Prostate gland (tissue), 2 donors: ENCODE measurements around the gene IMMP1L. TPM values are rescaled to one million over a fixed set of nuclear protein-coding genes. Genes with fewer than 3 reads are reported as not detected.

Experiments used
- DNase-seq: peaks from one replicate; pipeline ENCODE4 v3.0.0-alpha.2; 2019; ENCODE audit warnings: low spot score
- H3K27ac ChIP-seq, 2 donors: fragments of 200-600 bp; sonication (generic); 2 replicates each; pipeline ENCODE4 v1.5.1; 2017 to 2019
- H3K27me3 ChIP-seq: fragments of 200-600 bp; sonication (generic); replicated peaks from 2 replicates; pipeline ENCODE4 v1.5.1; 2019; ENCODE audit not compliant: insufficient read depth
- H3K36me3 ChIP-seq, 2 donors: fragments of 200-600 bp; sonication (generic); 1 replicate in 1 of 2; 2 replicates in 1 of 2; pipeline versions ENCODE4 v1.5.1 to v1.8.1; 2017 to 2019
- H3K4me1 ChIP-seq: fragments of 200-600 bp; sonication (generic); replicated peaks from 2 replicates; pipeline ENCODE4 v1.5.1; 2019
- H3K4me3 ChIP-seq, 2 donors: fragments of 200-600 bp; sonication (generic); 2 replicates each; pipeline ENCODE4 v1.5.1; 2017 to 2019
- H3K9me3 ChIP-seq: fragments of 200-600 bp; sonication (generic); 2 replicates; pipeline ENCODE4 v1.5.1; 2017
- CTCF ChIP-seq, 4 experiments: fragments of 200-600 bp in 2 of 4; fragments of 450-650 bp in 2 of 4; sonication (generic) in 2 of 4; IDR thresholded peaks; 1 replicate in 3 of 4; 2 replicates in 1 of 4; pipeline ENCODE4 v1.5.1; 2016 to 2019; ENCODE audit warnings: antibody characterized with exemption in 4 of 4, mild to moderate bottlenecking in 2 of 4, moderate library complexity in 2 of 4
- POLR2A ChIP-seq: fragments of 450-650 bp; IDR thresholded peaks from one replicate; pipeline ENCODE4 v1.6.1; 2016; ENCODE audit warnings: antibody characterized with exemption, mild to moderate bottlenecking
- POLR2AphosphoS5 ChIP-seq: sonication (generic); formaldehyde crosslinking; IDR thresholded peaks from one replicate; pipeline ENCODE4 v1.6.1; 2017; ENCODE audit warnings: antibody characterized with exemption
- WGBS: methylation state at CpG from one replicate; pipeline ENCODE4 v1.1.5; 2018; 5-methylcytosine and 5-hydroxymethylcytosine counted together
- intact Hi-C: fragments of 100-400 bp; cut with DNase I; formaldehyde crosslinking; loops from one replicate; pipeline ENCODE4 v1.14.2; 2022
- total RNA-seq, 2 donors: library from RNA; depleted of rRNA; stranded (reverse); fragments of >200 nt; gene quantifications; one replicate each; pipeline ENCODE4 v1.1.0, GENCODE V29; 2016

IMMP1L gene
- total RNA-seq, 2 donors from 2014 or later, result 25.2 to 72.9 TPM

GRCh38 chr11:31441296-31441695 lies 68.1 kb downstream of the IMMP1L start:
- no peaks in the 10 kb centered on the region for H3K9me3 ChIP-seq
- DNase-seq, result no peak
- no peaks in the 10 kb centered on the region for H3K27me3 ChIP-seq
- no peak for TF ChIP-seq POLR2AphosphoS5
- TF ChIP-seq POLR2A, result no peak
- no peak for TF ChIP-seq CTCF (IDR thresholded peaks at IDR 0.05)
- H3K4me3 ChIP-seq, result no peak overlapping the region
- no peaks in the 10 kb centered on the region for H3K36me3 ChIP-seq
- H3K4me1 ChIP-seq, result no peaks in the 10 kb centered on the region
- H3K27ac ChIP-seq, result no peak overlapping the region
- intact Hi-C loops, result no loop called here

GRCh38 chr11:31437742-31438435 lies 71.5 kb downstream of the IMMP1L start:
- Histone ChIP-seq H3K4me3 (no peak overlapping the region), H3K36me3 (no peaks in the 10 kb centered on the region), H3K9me3 (no peaks in the 10 kb centered on the region), H3K27me3 (no peaks in the 10 kb centered on the region), H3K27ac (no peak overlapping the region), H3K4me1 (no peaks in the 10 kb centered on the region)
- TF ChIP-seq POLR2A, result no peak
- TF ChIP-seq CTCF (IDR thresholded peaks at IDR 0.05), result no peak
- intact Hi-C loops, result no loop called here
- no peak for DNase-seq
- 96% methylated on average over 2 of the region's 2 CpGs for WGBS

GRCh38 chr11:31433851-31434250 lies 75.6 kb downstream of the IMMP1L start:
- no peaks in the 10 kb centered on the region for H3K36me3 ChIP-seq
- TF ChIP-seq POLR2AphosphoS5, result no peak
- intact Hi-C loops, result no loop called here
- no peaks in the 10 kb centered on the region for H3K9me3 ChIP-seq
- no peak overlapping the region for H3K27ac ChIP-seq
- no peaks in the 10 kb centered on the region for H3K4me1 ChIP-seq
- H3K4me3 ChIP-seq, result no peak overlapping the region
- H3K27me3 ChIP-seq, result no peaks in the 10 kb centered on the region
- no peak for DNase-seq
- 98% methylated on average over 1 of the region's 1 CpG for WGBS

- no peaks in the 10 kb centered on the region for H3K9me3 ChIP-seq
- no peak overlapping the region for H3K27ac ChIP-seq
- intact Hi-C loops, result no loop called here
- H3K4me1 ChIP-seq, result no peaks in the 10 kb centered on the region
- no peak overlapping the region for H3K4me3 ChIP-seq
- TF ChIP-seq CTCF (IDR thresholded peaks at IDR 0.05) (no peak), POLR2A (no peak), POLR2AphosphoS5 (no peak)
- DNase-seq, result no peak
- no peaks in the 10 kb centered on the region for H3K36me3 ChIP-seq
- no peaks in the 10 kb centered on the region for H3K27me3 ChIP-seq
Measured at GRCh38 chr11:31424652-31425051, 84.8 kb downstream of the IMMP1L start.

- H3K27ac ChIP-seq, result no peak overlapping the region
- no peaks in the 10 kb centered on the region for H3K27me3 ChIP-seq
- no peaks in the 10 kb centered on the region for H3K4me1 ChIP-seq
- no peak overlapping the region for H3K4me3 ChIP-seq
- TF ChIP-seq POLR2A (no peak), POLR2AphosphoS5 (no peak), CTCF (IDR thresholded peaks at IDR 0.05) (no peak)
- H3K36me3 ChIP-seq, result no peaks in the 10 kb centered on the region
- 100% methylated on average over 1 of the region's 1 CpG for WGBS
- intact Hi-C loops, result no loop called here
- DNase-seq, result no peak
- no peaks in the 10 kb centered on the region for H3K9me3 ChIP-seq
Measured at GRCh38 chr11:31422703-31423102, 86.7 kb downstream of the IMMP1L start.
